T-helper 1 cell treated with Interleukin-12 subunit alpha and Interleukin-12 subunit beta and Interleukin-4 antibody, amounts not matched to agents 30 ng/mL and 1 ng/mL, for 36 hours (primary cell): Measurements from ENCODE around the gene MSANTD1. TPM values are rescaled to one million over a fixed set of nuclear protein-coding genes. Genes with fewer than 3 reads are reported as not detected.

Experiments used
- intact Hi-C: fragments of 100-400 bp; cut with micrococcal nuclease; formaldehyde crosslinking; loops from one replicate; pipeline ENCODE4 v1.15.1; 2024
- total RNA-seq: library from RNA; stranded (reverse); gene quantifications from 2 replicates; pipeline ENCODE4 v1.2.3, GENCODE V29; 2022

MSANTD1 gene
- total RNA-seq, 1 donor from 2014 or later = 2.2 TPM

DNA sequence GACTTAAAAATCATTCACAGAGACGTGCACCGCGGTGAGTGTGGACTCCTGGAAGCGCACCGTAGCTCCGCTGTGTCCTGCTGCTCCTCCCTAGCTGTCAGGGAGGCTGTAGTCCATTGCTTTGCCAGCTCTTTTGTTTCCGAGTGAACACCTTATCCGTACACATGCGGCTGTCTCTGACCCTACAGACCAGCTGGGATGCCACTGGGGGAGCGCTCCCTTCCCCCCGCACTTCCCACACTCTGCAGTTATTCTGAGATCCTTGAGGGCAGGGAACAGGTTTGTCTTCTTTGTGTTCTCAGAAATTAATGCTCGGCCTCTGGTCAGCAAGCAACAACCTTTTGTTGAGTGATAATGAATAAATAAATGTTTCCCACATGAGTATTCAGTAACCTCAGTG is 33.7 kb upstream of the MSANTD1 start:
- intact Hi-C loops = no loop called here

DNA sequence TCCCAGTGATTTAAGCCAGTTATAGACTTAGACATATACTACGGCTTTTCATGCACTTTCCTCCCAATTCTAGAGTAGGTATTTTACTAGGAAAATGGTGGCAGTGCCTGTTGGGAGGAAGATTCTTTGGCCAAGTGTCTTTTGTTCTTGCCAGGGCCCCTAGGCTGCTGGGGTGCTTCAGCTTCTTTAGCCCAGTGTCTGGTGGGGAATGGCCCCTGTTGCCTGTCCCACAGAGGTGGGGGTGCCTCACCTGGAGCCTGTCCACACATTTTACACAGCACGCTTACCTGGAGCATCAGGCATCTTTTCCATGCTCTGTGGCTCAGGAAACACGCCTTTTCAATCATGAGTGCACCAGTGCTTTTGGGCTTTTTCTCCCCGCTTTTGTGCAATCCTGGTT is 33.2 kb upstream of the MSANTD1 start:
- intact Hi-C loops = no loop called here

GRCh38 chr4:3217266-3217665 is 31.7 kb upstream of the MSANTD1 start:
- intact Hi-C loops = no loop called here

DNA sequence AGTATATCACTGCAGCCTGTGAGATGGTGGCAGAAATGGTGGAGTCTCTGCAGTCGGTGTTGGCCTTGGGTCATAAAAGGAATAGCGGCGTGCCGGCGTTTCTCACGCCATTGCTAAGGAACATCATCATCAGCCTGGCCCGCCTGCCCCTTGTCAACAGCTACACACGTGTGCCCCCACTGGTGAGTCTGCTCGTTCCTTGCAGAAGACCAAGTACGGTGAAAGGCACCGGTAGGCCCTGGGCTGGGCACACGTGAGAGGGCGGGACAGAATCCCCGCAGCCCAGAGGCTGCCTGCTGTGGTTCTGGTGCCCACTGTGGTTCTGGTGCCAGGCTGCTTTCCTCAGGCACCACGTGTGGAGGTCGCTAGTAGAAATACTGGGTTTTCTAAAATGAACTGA is 31.2 kb upstream of the MSANTD1 start:
- intact Hi-C loops = no loop called here

DNA sequence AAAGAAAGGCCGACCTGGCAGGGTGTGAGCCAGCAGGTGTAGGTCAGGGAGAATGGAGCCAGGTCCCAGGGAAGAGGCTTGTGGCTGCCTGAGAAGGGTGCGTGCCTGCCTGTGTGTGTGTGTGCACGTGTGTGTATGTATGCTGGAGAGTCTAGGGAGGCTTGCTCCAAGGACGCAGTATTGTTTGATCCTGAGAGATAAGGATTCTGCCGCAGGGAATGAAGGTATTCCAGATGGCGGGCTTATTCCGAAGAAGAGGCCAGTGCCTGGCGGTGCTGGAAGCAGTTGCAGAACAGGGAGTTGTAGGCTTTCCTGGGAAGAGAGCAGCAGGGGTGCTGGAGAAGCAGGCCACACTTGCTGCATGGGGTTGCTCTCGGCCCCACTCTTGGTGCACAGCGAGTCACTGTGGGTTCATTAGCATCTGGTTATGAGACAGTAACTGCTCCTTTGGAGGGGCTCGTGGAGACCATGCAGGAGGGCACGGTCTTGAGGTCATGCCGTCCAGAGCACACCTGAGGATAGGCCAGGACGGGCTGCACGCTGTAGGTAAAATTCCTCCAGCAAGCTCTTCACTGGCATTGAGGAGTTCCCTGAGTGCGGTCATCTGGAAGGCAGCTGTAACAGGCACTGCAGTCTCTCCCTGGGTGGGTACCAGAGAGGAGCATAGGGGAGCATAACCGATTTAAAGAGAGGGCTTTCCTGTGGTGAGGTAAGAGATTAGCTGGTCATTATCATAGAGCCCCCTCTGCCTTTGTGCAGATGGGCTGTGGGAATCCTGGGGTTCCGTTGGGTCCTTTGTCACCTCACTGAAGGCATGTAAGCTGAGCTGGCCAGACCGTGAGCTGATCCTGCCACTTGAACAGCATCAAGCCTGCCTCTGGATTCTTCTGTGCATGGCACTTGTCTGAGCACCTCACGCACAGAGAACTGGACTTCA is 29.9 kb upstream of the MSANTD1 start:
- intact Hi-C loops = no loop called here

DNA sequence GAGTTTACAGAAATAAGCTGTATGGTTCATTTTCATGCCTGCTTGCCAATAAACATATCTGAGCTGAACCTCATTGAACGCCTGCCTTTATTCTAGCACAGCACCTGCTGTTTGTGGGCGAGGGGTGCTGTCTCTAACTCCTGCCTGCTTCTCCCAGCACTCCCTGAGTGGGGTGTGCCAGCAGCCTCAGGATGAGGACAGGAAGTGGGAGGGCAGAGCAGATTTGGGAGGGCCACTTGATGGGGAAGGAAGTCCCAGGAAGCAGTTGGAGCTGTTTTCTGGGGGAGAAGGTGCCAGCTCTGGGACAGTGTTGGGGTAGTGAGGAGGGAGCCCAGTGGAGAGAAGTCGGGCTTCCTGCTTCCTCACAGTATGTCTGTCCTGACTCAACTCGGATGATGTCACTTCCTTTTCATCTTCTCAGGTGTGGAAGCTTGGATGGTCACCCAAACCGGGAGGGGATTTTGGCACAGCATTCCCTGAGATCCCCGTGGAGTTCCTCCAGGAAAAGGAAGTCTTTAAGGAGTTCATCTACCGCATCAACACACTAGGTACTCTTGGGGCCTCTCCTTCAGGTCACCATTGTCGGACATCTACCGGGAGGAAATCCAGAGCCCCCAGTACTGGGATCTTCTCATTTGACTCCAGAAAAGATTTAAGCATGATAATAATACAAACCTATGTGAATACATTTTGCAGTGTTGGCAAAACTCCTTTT is 29.0 kb upstream of the MSANTD1 start:
- intact Hi-C loops = no loop called here

DNA sequence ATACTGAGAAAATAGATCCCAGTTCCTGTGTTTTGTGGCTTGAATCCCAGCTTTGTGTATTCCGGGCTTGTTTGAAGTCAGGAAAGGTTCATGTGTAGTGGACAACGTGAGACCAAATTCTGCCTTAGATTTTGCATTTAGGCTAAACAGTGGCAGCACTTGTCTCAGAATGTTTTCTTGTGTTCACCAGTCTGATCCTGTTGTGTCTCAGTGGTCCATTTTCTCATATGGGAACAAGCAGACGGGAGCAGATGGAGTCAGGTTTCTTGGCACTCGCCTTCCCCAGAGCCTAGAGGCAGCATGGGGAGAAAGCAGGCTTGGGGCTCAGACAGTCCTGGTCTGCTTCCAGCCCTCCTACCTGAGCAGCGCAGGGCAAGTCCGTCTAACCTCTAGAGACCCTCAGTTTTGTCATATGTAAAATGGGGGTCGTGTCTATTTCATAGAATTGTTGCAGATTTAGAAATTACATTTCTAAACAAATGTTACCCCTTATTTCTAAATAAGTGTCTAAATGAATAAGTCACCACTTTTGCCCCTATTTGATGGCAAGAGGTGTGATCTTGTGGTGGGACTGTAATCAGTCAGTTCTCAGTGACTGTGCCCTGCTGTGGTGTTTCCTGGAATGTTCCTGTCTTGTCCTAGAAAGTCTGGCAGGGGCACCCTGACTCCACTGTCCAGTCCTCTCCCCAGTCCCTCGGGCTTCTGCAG is 28.3 kb upstream of the MSANTD1 start:
- intact Hi-C loops = no loop called here

DNA sequence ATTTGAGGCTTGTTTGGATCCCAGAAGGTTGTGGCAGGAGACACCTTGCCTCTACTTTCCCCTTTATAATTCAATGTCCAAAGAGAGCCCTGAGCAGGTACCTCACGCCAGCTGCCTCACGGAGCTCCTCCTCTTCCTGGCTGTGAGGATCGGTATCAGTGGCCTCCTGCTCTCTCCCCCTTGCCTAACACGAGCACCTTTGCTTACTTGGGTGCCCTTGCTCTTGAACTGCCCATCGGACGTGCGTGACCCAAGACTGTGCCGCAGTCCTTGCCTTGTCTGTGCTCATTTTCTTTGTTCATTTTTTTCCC is 27.8 kb upstream of the MSANTD1 start:
- intact Hi-C loops = no loop called here

GRCh38 chr4:3221996-3222395 is 27.0 kb upstream of the MSANTD1 start:
- intact Hi-C loops = no loop called here

DNA sequence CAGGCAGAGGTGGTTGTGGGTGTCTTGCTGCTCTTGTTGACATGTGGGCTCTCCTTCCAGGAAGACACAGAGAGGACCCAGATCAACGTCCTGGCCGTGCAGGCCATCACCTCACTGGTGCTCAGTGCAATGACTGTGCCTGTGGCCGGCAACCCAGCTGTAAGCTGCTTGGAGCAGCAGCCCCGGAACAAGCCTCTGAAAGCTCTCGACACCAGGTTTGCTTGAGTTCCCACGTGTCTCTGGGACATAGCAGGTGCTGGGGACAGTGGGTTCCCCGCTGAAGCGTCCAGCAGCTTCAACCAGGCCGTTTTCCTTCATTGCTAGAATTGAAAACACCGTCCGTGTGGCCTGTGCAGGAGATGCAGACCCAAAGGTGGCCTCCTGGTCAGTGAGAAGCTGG is 25.6 kb upstream of the MSANTD1 start:
- intact Hi-C loops = no loop called here

- intact Hi-C loops = no loop called here
Measured at GRCh38 chr4:3223956-3224748, 24.8 kb upstream of the MSANTD1 start.

GRCh38 chr4:3225071-3225850 is 23.7 kb upstream of the MSANTD1 start:
- intact Hi-C loops = no loop called here

- intact Hi-C loops = no loop called here
Measured at GRCh38 chr4:3225936-3226335, 23.0 kb upstream of the MSANTD1 start.

- intact Hi-C loops = no loop called here
Measured at GRCh38 chr4:3226467-3226866, 22.5 kb upstream of the MSANTD1 start.

DNA sequence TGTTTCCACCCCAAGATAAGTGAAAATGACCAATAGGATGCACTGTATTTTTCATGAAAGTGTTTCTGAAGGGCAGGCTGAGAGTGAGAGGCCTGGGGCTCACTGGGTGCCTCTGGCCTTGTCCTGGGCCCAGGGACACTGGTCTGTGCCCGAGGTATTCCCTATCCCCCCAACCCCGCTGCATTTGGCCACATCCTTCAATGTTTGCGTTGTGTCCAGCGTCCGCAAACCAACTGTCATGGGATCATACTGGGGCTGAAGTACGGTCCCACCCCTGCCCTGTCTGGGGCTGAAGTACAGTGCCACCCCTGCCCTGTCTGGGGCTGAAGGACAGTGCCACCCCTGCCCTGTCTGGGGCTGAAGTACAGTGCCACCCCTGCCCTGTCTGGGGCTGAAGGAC is 22.0 kb upstream of the MSANTD1 start:
- intact Hi-C loops = no loop called here

DNA sequence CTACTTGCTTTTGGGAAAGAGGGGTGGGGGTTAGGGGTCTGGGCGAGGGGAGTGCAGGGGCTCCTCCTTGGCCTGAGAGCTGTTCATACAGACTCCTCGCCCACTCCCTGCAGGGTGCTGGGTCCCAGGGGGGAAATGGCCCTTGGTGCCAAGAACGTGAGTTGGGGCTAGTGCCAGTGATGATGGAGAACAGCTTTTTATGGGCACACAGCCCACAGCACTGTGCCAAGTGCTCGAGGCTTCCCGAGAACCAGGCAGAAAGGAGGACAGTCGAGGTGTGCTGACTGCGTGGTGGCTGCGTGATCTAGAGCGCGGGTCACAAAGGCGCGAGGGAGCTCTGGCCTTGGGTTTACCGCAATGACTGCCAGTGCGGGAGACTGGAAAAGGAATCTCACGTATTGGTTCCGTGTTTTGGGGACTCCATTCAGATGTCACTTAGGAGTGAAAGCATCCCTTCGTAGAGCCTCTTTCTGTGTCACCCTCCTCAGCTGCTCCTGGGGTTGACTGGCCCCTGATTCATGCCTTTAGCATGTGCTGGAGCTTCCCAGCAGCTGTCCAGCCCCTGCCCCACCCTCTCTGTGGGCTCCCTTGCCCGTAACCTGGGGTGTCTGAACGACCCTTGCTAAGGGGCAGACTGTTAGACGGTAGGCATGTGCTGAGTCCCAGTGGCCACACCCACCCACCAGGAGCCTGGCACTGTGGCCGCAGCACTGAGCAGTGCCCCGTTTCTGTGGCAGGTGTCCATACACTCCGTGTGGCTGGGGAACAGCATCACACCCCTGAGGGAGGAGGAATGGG is 20.9 kb upstream of the MSANTD1 start:
- intact Hi-C loops = no loop called here

GRCh38 chr4:3228881-3229280 is 20.1 kb upstream of the MSANTD1 start:
- intact Hi-C loops = no loop called here

- intact Hi-C loops = no loop called here
Measured at GRCh38 chr4:3229328-3229727, 19.6 kb upstream of the MSANTD1 start.

- intact Hi-C loops = no loop called here
Measured at GRCh38 chr4:3229964-3230363, 19.0 kb upstream of the MSANTD1 start.

GRCh38 chr4:3231471-3231870 is 17.5 kb upstream of the MSANTD1 start:
- intact Hi-C loops = no loop called here
